ENCODE results near the gene NGFR. TPM values are rescaled to one million over a fixed set of nuclear protein-coding genes. Genes with fewer than 3 reads are reported as not detected.
"Not testable (repeated sequence)": the region's sequence is repeated elsewhere in the genome, so short reads cannot be mapped to it uniquely, and the experiment has no call there.

NGFR gene
- total RNA-seq, 1 donor = 0.27 TPM

GRCh38 chr17:49530118-49530517, 35.0 kb downstream of the NGFR start:
- DNase-seq (ENCODE audit: low read depth in 2 of 3, low spot score in 2 of 3) = no peak

DNA sequence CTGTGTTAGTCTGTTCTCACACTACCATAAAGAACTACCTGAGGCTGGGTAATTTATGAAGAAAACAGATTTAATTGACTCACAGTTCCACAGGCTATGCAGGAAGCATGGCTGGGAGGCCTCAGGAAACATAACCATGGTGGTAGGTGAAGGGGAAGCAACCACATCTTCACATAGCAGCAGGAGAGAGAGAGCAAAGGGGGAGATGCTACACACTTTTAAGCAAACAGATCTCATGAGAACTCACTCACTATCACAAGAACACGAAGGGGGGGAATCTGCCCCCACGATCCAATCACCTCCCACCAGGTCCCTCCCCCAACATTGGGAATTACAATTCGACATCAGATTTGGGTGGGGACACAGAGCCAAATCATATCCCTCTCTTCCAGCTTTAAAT, 48.8 kb downstream of the NGFR start:
- DNase-seq (ENCODE audit: low read depth in 2 of 3, low spot score in 2 of 3) = no peak

- no peak for DNase-seq (ENCODE audit: low read depth in 2 of 3, low spot score in 2 of 3)
These were observed 50.0 kb downstream of the NGFR start for GRCh38 chr17:49545007-49545660.

DNA sequence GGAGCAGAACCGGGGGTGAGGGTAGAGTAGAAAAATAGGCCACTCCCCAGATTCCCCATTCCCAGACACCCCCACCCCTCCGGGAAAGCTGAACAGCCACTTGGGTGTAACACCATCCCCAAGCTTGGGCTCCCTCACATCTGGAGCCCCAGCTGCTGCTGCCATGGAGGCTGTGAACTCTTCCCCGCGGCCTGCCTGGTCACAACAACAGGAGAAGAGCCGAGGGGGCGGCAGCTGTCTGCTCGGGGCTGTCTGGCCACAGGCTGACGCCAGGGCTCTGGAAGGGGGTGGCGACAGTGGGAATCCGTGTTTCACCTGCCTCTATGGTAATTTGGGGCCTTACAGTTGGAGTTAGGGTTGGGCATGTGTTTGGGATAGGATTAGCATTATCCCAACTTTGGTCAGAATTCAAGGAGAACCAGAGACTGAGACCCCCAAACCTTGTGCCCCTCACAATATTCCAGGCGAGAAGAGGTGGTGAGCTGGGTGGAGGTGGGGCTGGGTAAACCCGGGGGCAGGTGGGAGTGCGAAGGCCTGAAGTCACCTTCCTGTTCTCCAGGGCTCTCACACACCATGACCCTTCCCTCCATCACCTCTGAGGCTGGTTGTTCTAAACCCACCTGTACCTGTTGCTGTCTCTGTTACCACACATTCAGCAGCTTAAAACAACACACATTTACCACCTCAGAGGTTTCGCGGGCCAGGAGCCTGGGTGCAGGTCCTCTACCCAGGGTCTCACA, 50.9 kb downstream of the NGFR start:
- DNase-seq (ENCODE audit: low read depth in 2 of 3, low spot score in 2 of 3) = no peak

DNA sequence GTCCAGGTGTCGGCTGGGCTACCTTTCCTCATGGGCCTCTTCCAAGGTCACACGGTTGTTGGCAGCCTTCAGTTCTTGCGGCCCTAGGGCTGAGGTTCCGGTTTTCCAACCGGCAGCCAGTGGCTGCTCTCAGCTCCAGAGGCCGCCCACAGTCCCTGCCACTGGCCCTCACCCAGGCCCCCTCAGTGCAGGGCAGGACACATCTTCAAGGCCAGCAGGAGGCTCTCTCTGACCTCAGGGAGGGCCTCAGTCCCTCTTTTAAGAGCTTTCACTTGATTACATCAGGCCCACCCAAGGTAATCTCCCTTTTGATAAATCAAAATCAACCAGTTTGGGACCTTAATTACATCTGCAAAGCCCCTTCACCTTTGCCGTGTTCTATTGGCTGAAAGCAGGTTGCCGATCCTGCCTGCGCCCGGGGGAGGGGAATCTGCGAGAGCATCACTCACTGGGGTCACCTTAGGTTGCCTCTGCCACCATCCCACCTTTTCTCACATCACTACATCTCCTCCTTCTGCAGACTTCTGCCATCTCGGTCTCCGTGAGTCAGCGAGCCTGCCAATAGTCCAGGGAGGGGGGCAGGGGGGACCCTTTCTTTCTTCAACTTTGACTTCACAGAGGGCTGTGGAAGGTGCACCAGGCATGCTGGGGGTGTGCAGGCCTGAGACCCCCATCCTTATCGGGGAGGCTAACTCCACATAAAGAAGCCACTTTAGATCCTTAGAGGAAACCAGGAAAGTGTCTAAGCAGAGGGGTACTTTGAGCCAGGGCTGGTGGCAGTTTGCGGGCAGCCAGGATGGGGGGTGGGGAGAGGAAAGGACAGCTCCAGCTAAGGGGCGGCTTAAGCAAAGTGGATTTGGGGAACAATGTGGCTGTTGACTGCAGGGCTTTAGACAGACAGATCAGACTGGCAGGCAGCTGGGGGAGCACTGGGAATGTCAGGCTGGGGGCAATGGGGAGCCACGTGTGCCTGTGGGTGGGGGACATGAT, 51.7 kb downstream of the NGFR start:
- no peak for DNase-seq (ENCODE audit: low read depth in 2 of 3, low spot score in 2 of 3)

- no peak for DNase-seq (ENCODE audit: low read depth in 2 of 3, low spot score in 2 of 3)
These were observed 52.5 kb downstream of the NGFR start for GRCh38 chr17:49547566-49547965.

GRCh38 chr17:49548051-49548505, 53.0 kb downstream of the NGFR start:
- DNase-seq (ENCODE audit: low read depth in 2 of 3, low spot score in 2 of 3) = no peak

GRCh38 chr17:49548506-49549310, 53.6 kb downstream of the NGFR start:
- no peak for DNase-seq (ENCODE audit: low read depth in 2 of 3, low spot score in 2 of 3)

DNA sequence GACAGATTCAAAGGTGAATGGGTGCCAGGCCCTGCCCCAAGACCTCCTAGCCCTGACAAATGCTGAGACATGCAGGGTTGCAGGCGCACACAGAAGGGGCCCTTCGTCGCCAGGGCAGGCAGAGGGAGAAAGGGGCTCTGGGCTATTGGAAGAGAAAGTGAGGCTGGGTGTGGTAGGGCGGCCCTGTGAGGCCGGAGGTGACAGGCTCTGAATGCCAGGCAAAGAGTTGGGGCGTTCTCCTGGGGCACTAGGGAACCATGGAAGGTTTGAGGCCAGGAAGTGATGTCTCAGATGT, 54.2 kb downstream of the NGFR start:
- no peak for DNase-seq (ENCODE audit: low read depth in 2 of 3, low spot score in 2 of 3)

GRCh38 chr17:49549691-49550678, 54.9 kb downstream of the NGFR start:
- DNase-seq (ENCODE audit: low read depth in 2 of 3, low spot score in 2 of 3) = no peak

DNA sequence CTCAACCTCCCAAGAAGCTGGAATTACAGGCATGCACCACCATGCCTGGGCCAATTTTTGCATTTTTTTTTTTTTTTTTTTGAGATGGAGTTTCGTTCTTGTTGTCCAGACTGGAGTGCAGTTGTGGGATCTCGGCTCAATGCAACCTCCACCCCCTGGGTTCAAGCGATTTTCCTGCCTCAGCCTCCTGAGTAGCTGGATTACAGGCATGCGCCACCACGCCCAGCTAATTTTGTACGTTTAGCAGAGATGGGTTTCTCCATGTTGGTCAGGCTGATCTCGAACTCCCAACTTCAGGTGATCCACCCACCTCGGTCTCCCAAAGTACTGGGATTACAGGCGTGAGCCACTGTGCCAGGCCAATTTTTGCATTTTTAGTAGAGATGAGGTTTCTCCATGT, 55.7 kb downstream of the NGFR start:
- DNase-seq (ENCODE audit: low read depth in 2 of 3, low spot score in 2 of 3) = not testable (repeated sequence)

DNA sequence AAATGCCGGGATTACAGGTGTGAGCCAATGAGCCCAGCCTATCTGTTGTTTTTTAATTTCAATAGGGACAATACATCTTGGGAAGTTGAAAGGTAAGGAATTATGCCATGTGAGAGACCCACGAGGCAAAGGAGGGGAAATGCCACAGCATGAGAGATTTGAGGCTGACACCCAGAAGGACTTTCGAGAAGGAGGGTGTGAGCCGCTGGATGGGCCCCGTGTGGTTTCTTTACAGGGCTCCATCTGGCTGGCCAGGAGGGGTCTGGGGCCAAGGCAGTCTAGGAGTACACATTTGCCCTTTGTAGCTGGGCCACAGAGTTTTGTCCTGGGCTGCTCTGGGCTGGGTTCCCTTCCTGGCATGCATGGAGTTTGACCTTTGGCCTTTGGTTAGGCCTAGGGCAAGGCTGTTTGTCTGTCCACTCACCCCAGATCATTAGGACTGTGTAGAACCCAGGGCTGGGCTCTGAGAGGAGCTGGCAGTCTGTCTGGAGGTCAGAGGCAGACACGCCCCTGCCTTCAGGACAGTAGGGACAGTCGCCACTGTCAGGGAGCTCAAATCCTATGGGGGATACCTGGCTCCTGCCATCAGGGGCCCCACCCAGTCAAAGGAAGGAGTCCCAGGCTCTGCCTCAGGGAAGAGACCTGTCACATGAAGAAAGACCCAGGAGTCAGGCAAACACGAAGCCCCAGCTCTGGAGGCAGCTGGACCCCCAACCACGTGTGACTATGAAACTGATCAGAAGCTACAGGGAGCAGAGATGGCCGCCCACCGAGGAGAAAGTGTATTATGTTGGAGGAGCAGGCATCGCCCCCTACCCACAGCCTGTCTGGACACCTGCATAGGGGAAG, 56.4 kb downstream of the NGFR start:
- DNase-seq (ENCODE audit: low read depth in 2 of 3, low spot score in 2 of 3) = no peak

DNA sequence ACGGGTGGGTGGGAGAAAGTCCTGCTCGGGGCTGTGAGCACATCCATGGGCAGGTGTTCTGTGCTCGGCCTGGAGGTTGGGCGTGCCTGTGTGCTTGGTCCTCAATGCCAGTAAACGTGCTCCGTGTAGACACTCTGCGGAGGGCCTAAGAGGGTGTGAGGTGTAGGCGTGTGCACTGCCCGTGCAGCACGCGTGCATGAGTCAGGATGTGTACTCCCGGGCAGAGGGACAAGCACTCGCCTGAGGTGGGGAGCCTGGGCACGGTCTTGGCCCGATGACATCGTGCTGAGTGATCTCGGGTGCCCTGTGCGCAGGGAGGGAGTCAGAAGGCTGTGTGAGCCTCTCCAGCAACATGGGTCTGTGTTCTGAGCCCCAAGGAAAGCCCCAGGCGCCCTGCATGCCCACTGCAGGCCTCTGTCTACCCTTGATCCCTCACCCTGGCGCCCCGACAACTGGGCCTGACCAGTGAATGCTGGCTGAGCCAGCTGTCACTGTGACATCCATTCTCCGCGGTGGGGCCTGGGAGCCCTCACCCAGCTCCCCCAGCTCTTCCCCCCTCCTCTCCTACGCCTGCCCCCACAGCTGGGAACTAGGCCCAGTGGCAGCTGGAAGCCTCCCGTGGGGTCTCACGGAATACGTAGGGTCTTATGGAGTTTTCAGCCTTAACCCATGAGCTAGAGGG, 57.1 kb downstream of the NGFR start:
- DNase-seq (ENCODE audit: low read depth in 2 of 3, low spot score in 2 of 3) = no peak

DNA sequence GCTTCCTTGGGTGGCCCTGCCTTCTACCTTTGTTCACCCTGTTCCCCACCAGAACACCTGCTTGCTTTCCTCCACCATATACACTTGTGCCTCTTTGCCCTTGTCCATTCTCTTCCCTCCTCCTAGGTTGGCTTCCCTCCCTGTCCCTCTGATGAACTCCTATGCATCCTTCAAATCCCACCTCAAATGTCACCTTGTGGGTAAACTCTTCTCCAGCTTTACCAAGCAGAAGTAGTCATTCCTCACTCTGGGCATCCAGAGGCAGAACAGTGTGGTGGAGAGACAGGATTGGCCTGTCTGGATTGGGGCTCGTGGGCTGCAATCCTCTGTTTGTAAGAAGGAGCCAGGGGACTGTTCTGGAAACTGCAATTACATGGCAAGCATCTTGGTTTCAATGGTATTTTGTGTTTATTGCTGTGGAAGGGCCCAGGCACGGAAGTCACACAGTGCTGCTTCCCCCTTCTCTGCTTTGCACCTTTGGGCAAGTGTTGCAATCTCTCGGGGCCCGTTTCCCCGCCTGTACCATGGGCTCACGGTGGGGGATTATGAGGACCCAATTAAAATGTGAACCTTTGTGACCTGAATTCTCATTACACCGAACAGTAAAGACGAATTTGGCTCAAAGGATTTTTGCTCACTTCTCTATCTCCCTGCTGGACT, 58.7 kb downstream of the NGFR start:
- DNase-seq (ENCODE audit: low read depth in 2 of 3, low spot score in 2 of 3) = no peak

- no peak for DNase-seq (ENCODE audit: low read depth in 2 of 3, low spot score in 2 of 3)
These were observed 59.8 kb downstream of the NGFR start for GRCh38 chr17:49554694-49555494.

DNA sequence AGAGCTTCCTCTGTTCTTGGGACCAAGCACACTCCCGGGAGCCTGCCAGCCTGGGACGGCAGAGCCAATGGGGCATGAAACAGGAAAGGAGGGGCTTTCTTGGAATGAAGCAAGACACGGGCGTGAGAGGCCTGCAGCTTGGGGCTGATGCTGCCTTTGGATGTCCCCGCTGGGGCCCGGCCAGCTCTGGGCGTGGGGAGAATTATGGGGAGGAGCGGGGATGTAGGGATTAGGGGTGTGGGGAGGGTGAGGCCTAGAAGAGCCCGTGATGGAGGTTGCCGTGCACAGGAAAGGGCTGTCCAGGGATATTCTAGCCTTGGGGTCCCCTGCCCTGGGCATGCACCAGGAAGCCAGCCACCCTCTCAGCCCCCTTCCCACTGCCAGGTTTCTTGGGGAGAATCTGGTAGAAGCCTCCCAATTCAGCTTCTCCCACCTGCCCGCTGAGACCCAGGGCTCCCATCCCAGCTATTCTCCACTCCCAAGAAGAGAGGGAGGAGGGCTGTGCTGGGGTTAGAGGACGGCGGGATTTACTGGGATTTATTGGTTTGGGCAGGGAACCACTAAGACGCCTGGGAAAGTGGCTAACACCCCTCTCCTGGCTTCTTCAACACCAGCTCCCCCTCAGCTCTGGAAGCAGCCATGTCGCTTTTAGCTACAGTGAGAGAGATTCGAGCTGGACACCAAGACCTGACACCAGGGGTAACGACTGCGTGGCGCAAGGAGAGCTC, 60.6 kb downstream of the NGFR start:
- DNase-seq (ENCODE audit: low read depth in 2 of 3, low spot score in 2 of 3) = no peak

Measured in hematopoietic multipotent progenitor cell (in vitro differentiated cells).